PFSK-1 (cell line): ENCODE data around the gene KCNQ1.

ENCODE experiments used
- FOXP2 ChIP-seq: optimal IDR thresholded peaks from 2 replicates; pipeline ENCODE3; 2011; ENCODE audit warnings: borderline replicate concordance, control low read depth, inconsistent platforms; ENCODE audit not compliant: insufficient read depth; ENCODE audit errors: extremely low read length, extremely low read depth
- POLR2AphosphoS5 ChIP-seq: IDR thresholded peaks from 2 replicates; pipeline ENCODE4 v1.6.1; 2012; ENCODE audit warnings: low read depth, mild to moderate bottlenecking, control low read depth, low read length, moderate library complexity
- SIN3A ChIP-seq: IDR thresholded peaks from 2 replicates; pipeline ENCODE4 v1.6.1; 2012; ENCODE audit warnings: mild to moderate bottlenecking, low read length, moderate library complexity, borderline replicate concordance; ENCODE audit not compliant: insufficient read depth
- TAF1 ChIP-seq: IDR thresholded peaks from 2 replicates; pipeline ENCODE4 v1.6.1; 2012; ENCODE audit warnings: low read length, control low read depth, borderline replicate concordance; ENCODE audit not compliant: insufficient read depth
- TF ChIP-seq, protein P1 (sequence below), 2 experiments: IDR thresholded peaks; 2 replicates each; pipeline versions ENCODE4 v1.6.1 to v1.8.0; 2011 to 2012; ENCODE audit warnings: low read depth in 2 of 2, low read length in 2 of 2, control low read depth in 1 of 2, inconsistent platforms in 1 of 2, mild to moderate bottlenecking in 1 of 2, moderate library complexity in 1 of 2; ENCODE audit not compliant: insufficient read depth in 1 of 2

The KCNQ1 gene

GRCh38 chr11:2562890-2563212 lies 118.0 kb downstream of the KCNQ1 start:
- TF ChIP-seq, protein P1, sequence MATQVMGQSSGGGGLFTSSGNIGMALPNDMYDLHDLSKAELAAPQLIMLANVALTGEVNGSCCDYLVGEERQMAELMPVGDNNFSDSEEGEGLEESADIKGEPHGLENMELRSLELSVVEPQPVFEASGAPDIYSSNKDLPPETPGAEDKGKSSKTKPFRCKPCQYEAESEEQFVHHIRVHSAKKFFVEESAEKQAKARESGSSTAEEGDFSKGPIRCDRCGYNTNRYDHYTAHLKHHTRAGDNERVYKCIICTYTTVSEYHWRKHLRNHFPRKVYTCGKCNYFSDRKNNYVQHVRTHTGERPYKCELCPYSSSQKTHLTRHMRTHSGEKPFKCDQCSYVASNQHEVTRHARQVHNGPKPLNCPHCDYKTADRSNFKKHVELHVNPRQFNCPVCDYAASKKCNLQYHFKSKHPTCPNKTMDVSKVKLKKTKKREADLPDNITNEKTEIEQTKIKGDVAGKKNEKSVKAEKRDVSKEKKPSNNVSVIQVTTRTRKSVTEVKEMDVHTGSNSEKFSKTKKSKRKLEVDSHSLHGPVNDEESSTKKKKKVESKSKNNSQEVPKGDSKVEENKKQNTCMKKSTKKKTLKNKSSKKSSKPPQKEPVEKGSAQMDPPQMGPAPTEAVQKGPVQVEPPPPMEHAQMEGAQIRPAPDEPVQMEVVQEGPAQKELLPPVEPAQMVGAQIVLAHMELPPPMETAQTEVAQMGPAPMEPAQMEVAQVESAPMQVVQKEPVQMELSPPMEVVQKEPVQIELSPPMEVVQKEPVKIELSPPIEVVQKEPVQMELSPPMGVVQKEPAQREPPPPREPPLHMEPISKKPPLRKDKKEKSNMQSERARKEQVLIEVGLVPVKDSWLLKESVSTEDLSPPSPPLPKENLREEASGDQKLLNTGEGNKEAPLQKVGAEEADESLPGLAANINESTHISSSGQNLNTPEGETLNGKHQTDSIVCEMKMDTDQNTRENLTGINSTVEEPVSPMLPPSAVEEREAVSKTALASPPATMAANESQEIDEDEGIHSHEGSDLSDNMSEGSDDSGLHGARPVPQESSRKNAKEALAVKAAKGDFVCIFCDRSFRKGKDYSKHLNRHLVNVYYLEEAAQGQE (IDR thresholded peaks at IDR 0.05; ENCODE audit: insufficient read depth in 1 of 2, low read depth in 2 of 2, low read length in 2 of 2) = no peak
- TF ChIP-seq FOXP2 (no peak), TAF1 (no peak), SIN3A (no peak), POLR2AphosphoS5 (no peak)

DNA sequence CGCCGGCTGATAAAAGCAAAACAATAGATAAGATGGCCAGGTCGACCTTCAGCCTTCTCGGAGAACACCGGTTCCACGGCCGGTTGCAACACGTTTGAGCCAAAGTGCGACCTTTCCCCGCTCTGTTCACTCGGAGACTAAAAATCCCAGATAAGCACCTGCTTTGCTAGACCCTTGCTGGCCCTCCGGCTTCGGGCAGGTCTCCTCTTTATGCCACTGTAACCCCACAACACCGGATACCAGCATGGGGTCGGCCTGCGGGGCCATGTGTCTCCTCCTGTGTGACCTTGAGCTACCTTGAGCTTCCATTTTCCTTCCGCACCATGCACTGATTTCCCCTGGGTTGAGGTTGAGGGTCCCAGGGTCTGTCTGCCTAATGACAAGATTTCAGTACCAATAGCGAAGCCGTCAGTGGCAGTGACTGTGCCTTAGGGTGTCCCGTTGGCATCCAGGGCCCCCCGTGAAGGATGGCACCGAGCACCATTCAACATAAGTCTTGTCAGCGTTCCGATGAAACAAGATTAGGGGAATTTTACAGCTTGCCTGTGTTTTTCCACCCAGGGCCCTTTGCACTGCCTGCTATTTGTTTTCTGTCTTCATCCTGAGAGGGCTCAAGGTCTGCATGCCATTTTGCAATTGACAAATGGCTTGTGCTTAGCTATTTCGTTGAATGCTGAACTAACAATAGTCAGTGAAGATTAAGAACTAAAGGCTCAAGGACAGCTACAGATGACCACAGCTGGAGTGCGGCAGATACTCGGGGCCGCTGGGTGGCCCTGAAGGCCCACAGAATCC lies 118.6 kb downstream of the KCNQ1 start:
- TF ChIP-seq, protein P1 (IDR thresholded peaks at IDR 0.05; ENCODE audit: insufficient read depth in 1 of 2, low read depth in 2 of 2, low read length in 2 of 2) = no peak
- TF ChIP-seq TAF1 (no peak), POLR2AphosphoS5 (no peak), SIN3A (no peak), FOXP2 (no peak)

DNA sequence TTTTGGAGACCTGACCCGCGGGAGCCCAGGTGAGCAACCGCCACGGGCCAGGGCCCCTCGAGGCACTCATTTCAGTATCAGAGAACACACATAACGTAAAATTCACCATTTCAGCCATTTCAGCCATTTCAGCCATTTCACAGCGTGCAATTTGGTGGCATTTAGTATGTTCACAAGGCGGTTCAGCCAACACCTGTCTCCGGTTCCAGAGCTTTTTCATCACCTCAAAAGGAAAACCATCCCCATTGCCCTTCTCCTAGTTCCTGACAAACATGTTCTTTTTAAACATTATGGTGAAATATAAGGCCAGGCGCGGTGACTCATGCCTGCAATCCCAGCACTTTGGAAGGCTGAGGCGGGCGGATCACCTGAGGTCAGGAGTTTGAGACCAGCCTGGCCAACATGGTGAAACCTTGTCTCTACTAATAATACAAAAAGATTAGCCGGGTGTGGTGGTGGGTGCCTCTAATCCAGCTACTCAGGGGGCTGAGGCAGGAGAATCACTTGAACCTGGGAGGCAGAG lies 119.3 kb downstream of the KCNQ1 start:
- TF ChIP-seq POLR2AphosphoS5 (no peak), SIN3A (no peak), FOXP2 (no peak), TAF1 (no peak)
- TF ChIP-seq, protein P1 (IDR thresholded peaks at IDR 0.05; ENCODE audit: insufficient read depth in 1 of 2, low read depth in 2 of 2, low read length in 2 of 2) = no peak

- TF ChIP-seq SIN3A = no peak
- TF ChIP-seq, protein P1 (IDR thresholded peaks at IDR 0.05; ENCODE audit: insufficient read depth in 1 of 2, low read depth in 2 of 2, low read length in 2 of 2) = no peak
- no peak for TF ChIP-seq TAF1
- TF ChIP-seq POLR2AphosphoS5 = no peak
- no peak for TF ChIP-seq FOXP2
These were observed 120.0 kb downstream of the KCNQ1 start for GRCh38 chr11:2564588-2565425.
